Left renal pelvis (tissue), 4 donors: ENCODE measurements around the gene RASGRP2. TPM values are rescaled to one million over a fixed set of nuclear protein-coding genes. Genes with fewer than 3 reads are reported as not detected.
"Not testable (repeated sequence)": the region's sequence is repeated elsewhere in the genome, so short reads cannot be mapped to it uniquely, and the experiment has no call there.

Source experiments
- DNase-seq, 4 donors: peaks; one replicate each; pipeline ENCODE4 v3.0.0-alpha.2; 2013; ENCODE audit warnings: low read depth in 4 of 4, low spot score in 3 of 4
- polyA plus RNA-seq, 4 donors: library from polyadenylated mRNA; unstranded; fragments of 120-200 nt; gene quantifications; one replicate each; pipeline ENCODE4 v1.2.1, GENCODE V29; 2013; ENCODE audit not compliant: insufficient read length in 4 of 4

RASGRP2 gene
- polyA plus RNA-seq, 4 donors = 4.1 to 7.7 (median 6.3) TPM

- DNase-seq = no peak
Measured at GRCh38 chr11:64710418-64711137, 33.4 kb downstream of the RASGRP2 start.

- DNase-seq = no peak
Measured at GRCh38 chr11:64705501-64705900, 38.4 kb downstream of the RASGRP2 start.

- no peak for DNase-seq
Measured at GRCh38 chr11:64703048-64703447, 40.9 kb downstream of the RASGRP2 start.

- DNase-seq = not testable (repeated sequence)
Measured at GRCh38 chr11:64701956-64702355, 42.0 kb downstream of the RASGRP2 start.

GRCh38 chr11:64698427-64698826 lies 45.5 kb downstream of the RASGRP2 start:
- DNase-seq = no peak

- no peak for DNase-seq
Measured at GRCh38 chr11:64697663-64698375, 46.1 kb downstream of the RASGRP2 start.

GRCh38 chr11:64696045-64696444 lies 47.9 kb downstream of the RASGRP2 start:
- no peak for DNase-seq

GRCh38 chr11:64695548-64695947 lies 48.4 kb downstream of the RASGRP2 start:
- no peak for DNase-seq

GRCh38 chr11:64694821-64695365 lies 49.0 kb downstream of the RASGRP2 start:
- DNase-seq = peak in 3 of 4 donors; percentile 37 to 72 (median 45)

GRCh38 chr11:64694026-64694755 lies 49.8 kb downstream of the RASGRP2 start:
- DNase-seq = no peak

GRCh38 chr11:64692764-64693331 lies 51.1 kb downstream of the RASGRP2 start:
- DNase-seq = no peak

GRCh38 chr11:64691543-64691942 lies 52.4 kb downstream of the RASGRP2 start:
- DNase-seq = no peak

GRCh38 chr11:64690235-64690634 lies 53.7 kb downstream of the RASGRP2 start:
- no peak for DNase-seq

GRCh38 chr11:64688534-64688982 lies 55.4 kb downstream of the RASGRP2 start:
- peak; percentile 79 to 82 (median 80) for DNase-seq

- no peak for DNase-seq
Measured at GRCh38 chr11:64687643-64688533, 56.1 kb downstream of the RASGRP2 start.

GRCh38 chr11:64687204-64687603 lies 56.7 kb downstream of the RASGRP2 start:
- DNase-seq = no peak

- DNase-seq = no peak
Measured at GRCh38 chr11:64686466-64687170, 57.3 kb downstream of the RASGRP2 start.

- DNase-seq = no peak
Measured at GRCh38 chr11:64685536-64685935, 58.4 kb downstream of the RASGRP2 start.

- no peak for DNase-seq
Measured at GRCh38 chr11:64684357-64684756, 59.6 kb downstream of the RASGRP2 start.
